Type B pancreatic cell (in vitro differentiated cells): ENCODE measurements around the gene TP53I3. TPM values are rescaled to one million over a fixed set of nuclear protein-coding genes. Genes with fewer than 3 reads are reported as not detected.
A peak's percentile ranks its signal among the peaks of the same experiment; 100 is the strongest.

ENCODE experiments used
- DNase-seq: peaks from one replicate; pipeline ENCODE4 v3.0.0; 2021; ENCODE audit warnings: mixed read lengths; ENCODE audit not compliant: unreplicated experiment; ENCODE audit errors: extremely low spot score
- H3K27ac Mint-ChIP-seq: 2 replicates; pipeline ENCODE4 v1.8.0; 2021; ENCODE audit warnings: mild to moderate bottlenecking, mixed read lengths
- H3K27me3 Mint-ChIP-seq: 2 replicates; pipeline ENCODE4 v1.8.0; 2021; ENCODE audit warnings: mixed read lengths
- H3K36me3 Mint-ChIP-seq: 2 replicates; pipeline ENCODE4 v1.8.0; 2021; ENCODE audit warnings: mixed read lengths
- H3K4me1 Mint-ChIP-seq: one replicate; pipeline ENCODE4 v1.8.0; 2021; ENCODE audit warnings: mixed read lengths; ENCODE audit not compliant: unreplicated experiment
- H3K4me3 Mint-ChIP-seq: 2 replicates; pipeline ENCODE4 v1.8.0; 2021; ENCODE audit warnings: mild to moderate bottlenecking, mixed read lengths
- H3K9me3 Mint-ChIP-seq: 2 replicates; pipeline ENCODE4 v1.8.0; 2021; ENCODE audit warnings: mixed read lengths
- CTCF ChIP-seq: fragments of 200-600 bp; sonication (generic); conservative IDR thresholded peaks from 2 replicates; pipeline ENCODE4 v1.5.0; 2021; ENCODE audit warnings: antibody characterized with exemption, mild to moderate bottlenecking
- total RNA-seq: library from RNA; stranded (reverse); gene quantifications from 2 replicates; pipeline ENCODE4 v1.2.1, GENCODE V29; 2021; ENCODE audit warnings: low replicate concordance

The TP53I3 gene
- total RNA-seq, 1 donor from 2014 or later = 74.0 TPM

GRCh38 chr2:24122366-24123194, 37.9 kb upstream of the TP53I3 start:
- no peak for DNase-seq
- peaks cover 17% of the 10 kb centered on the region for H3K4me1 Mint-ChIP-seq
- peak overlapping the region; percentile 86 for H3K27ac Mint-ChIP-seq

GRCh38 chr2:24121469-24121868, 36.8 kb upstream of the TP53I3 start:
- DNase-seq = no peak
- Mint-ChIP-seq H3K4me1 (peaks cover 17% of the 10 kb centered on the region), H3K27me3 (no peaks in the 10 kb centered on the region), H3K36me3 (no peaks in the 10 kb centered on the region), H3K4me3 (peak overlapping the region; percentile 25), H3K9me3 (no peaks in the 10 kb centered on the region), H3K27ac (peak overlapping the region; percentile 61)
- TF ChIP-seq CTCF = no peak

More at GRCh38 chr2:24122366-24123194, 37.9 kb upstream of the TP53I3 start:
- peak overlapping the region; percentile 85 for H3K4me3 Mint-ChIP-seq
- no peak for TF ChIP-seq CTCF
- H3K9me3 Mint-ChIP-seq = no peaks in the 10 kb centered on the region
- no peaks in the 10 kb centered on the region for H3K36me3 Mint-ChIP-seq
- H3K27me3 Mint-ChIP-seq = no peaks in the 10 kb centered on the region

GRCh38 chr2:24121066-24121465, 36.4 kb upstream of the TP53I3 start:
- Mint-ChIP-seq H3K9me3 (no peaks in the 10 kb centered on the region), H3K27me3 (no peaks in the 10 kb centered on the region), H3K27ac (peak overlapping the region; percentile 27), H3K36me3 (no peaks in the 10 kb centered on the region), H3K4me3 (peak overlapping the region; percentile 32), H3K4me1 (peaks cover 17% of the 10 kb centered on the region)
- no peak for TF ChIP-seq CTCF
- no peak for DNase-seq

GRCh38 chr2:24117902-24118301, 33.3 kb upstream of the TP53I3 start:
- no peak for TF ChIP-seq CTCF
- Mint-ChIP-seq H3K36me3 (no peaks in the 10 kb centered on the region), H3K27ac (no peak overlapping the region), H3K9me3 (peaks cover 6% of the 10 kb centered on the region), H3K27me3 (no peaks in the 10 kb centered on the region), H3K4me3 (no peak overlapping the region), H3K4me1 (peaks cover 10% of the 10 kb centered on the region)
- DNase-seq = no peak

- peaks cover 9% of the 10 kb centered on the region for H3K4me1 Mint-ChIP-seq
- no peaks in the 10 kb centered on the region for H3K27me3 Mint-ChIP-seq
- no peak for TF ChIP-seq CTCF
- no peak overlapping the region for H3K4me3 Mint-ChIP-seq
- no peak overlapping the region for H3K27ac Mint-ChIP-seq
- H3K36me3 Mint-ChIP-seq = no peaks in the 10 kb centered on the region
- peaks cover 6% of the 10 kb centered on the region for H3K9me3 Mint-ChIP-seq
- no peak for DNase-seq
Measured at GRCh38 chr2:24115057-24115456, 30.4 kb upstream of the TP53I3 start.
